HepG2 (cell line): ENCODE measurements around the gene ACADS. TPM values are rescaled to one million over a fixed set of nuclear protein-coding genes. Genes with fewer than 3 reads are reported as not detected.

Source experiments
- AKAP8 ChIP-seq: sonication (generic); formaldehyde crosslinking; IDR thresholded peaks from 2 replicates; pipeline ENCODE4 v1.5.1; 2020; ENCODE audit warnings: mild to moderate bottlenecking, missing genetic modification reagents
- BCL3 ChIP-seq: sonication (generic); formaldehyde crosslinking; IDR thresholded peaks from 2 replicates; pipeline ENCODE4 v1.5.1; 2020; ENCODE audit warnings: mild to moderate bottlenecking, missing genetic modification reagents, moderate library complexity
- CHCHD3 ChIP-seq: sonication (generic); formaldehyde crosslinking; IDR thresholded peaks from 2 replicates; pipeline ENCODE4 v1.8.0; 2022; ENCODE audit warnings: mild to moderate bottlenecking, missing genetic modification reagents, moderate library complexity
- CREM ChIP-seq, 2 experiments: sonication (generic) in 1 of 2; formaldehyde crosslinking in 1 of 2; IDR thresholded peaks; 2 replicates each; pipeline versions ENCODE4 v1.4.0 to v1.6.1; 2016 to 2020; ENCODE audit warnings: antibody characterized with exemption in 1 of 2, mild to moderate bottlenecking in 1 of 2, missing genetic modification reagents in 1 of 2
- ELF4 ChIP-seq: sonication (generic); formaldehyde crosslinking; IDR thresholded peaks from 2 replicates; pipeline ENCODE4 v1.5.0; 2020; ENCODE audit warnings: missing genetic modification reagents, mild to moderate bottlenecking, moderate library complexity, borderline replicate concordance
- KLF6 ChIP-seq: IDR thresholded peaks from 2 replicates; pipeline ENCODE4 v1.8.0; 2016; ENCODE audit warnings: missing biosample characterization, missing genetic modification reagents
- REL ChIP-seq: sonication (generic); formaldehyde crosslinking; conservative IDR thresholded peaks from 2 replicates; pipeline ENCODE4 v1.8.0; 2022; ENCODE audit warnings: mild to moderate bottlenecking, missing genetic modification reagents, moderate library complexity
- RFXANK ChIP-seq: IDR thresholded peaks from 2 replicates; pipeline ENCODE4 v1.6.1; 2016
- RORA ChIP-seq: sonication (generic); formaldehyde crosslinking; IDR thresholded peaks from 2 replicates; pipeline ENCODE4 v1.5.0; 2020; ENCODE audit warnings: mild to moderate bottlenecking, missing genetic modification reagents, moderate library complexity
- TEF ChIP-seq: sonication (generic); formaldehyde crosslinking; IDR thresholded peaks from 2 replicates; pipeline ENCODE4 v1.5.0; 2020; ENCODE audit warnings: missing genetic modification reagents
- ZBTB25 ChIP-seq: IDR thresholded peaks from 2 replicates; pipeline ENCODE4 v1.6.1; 2018; ENCODE audit warnings: missing genetic modification reagents
- ZNF335 ChIP-seq: sonication (generic); formaldehyde crosslinking; IDR thresholded peaks from 2 replicates; pipeline ENCODE4 v1.4.0; 2020; ENCODE audit warnings: missing genetic modification reagents
- ZNF709 ChIP-seq: sonication (generic); formaldehyde crosslinking; IDR thresholded peaks from 2 replicates; pipeline ENCODE4 v1.5.0; 2020; ENCODE audit warnings: mild to moderate bottlenecking, missing genetic modification reagents
- ZNF772 ChIP-seq: sonication (generic); formaldehyde crosslinking; IDR thresholded peaks from 2 replicates; pipeline ENCODE4 v1.5.0; 2020; ENCODE audit warnings: mild to moderate bottlenecking, missing genetic modification reagents
- ZNF780A ChIP-seq: sonication (generic); formaldehyde crosslinking; IDR thresholded peaks from 2 replicates; pipeline ENCODE4 v1.8.0; 2022; ENCODE audit warnings: mild to moderate bottlenecking, missing genetic modification reagents, moderate library complexity
- ZZZ3 ChIP-seq: sonication (generic); formaldehyde crosslinking; IDR thresholded peaks from 2 replicates; pipeline ENCODE4 v1.4.0; 2020; ENCODE audit warnings: missing genetic modification reagents, mild to moderate bottlenecking, borderline replicate concordance
- polyA plus RNA-seq, 8 experiments: library from polyadenylated mRNA; depleted of rRNA in 3 of 8; stranded (reverse) in 7 of 8; unstranded in 1 of 8; fragments of >200 nt; fragmentation: Illumina TruSeq in 4 of 8; extraction: Trizol in 4 of 8; gene quantifications; 2 replicates each; pipeline versions ENCODE4 v1.2.1 to v1.2.3, GENCODE V29; 2011 to 2016; ENCODE audit warnings: low read depth in 4 of 8, missing spikeins in 1 of 8, mixed read lengths in 1 of 8; ENCODE audit not compliant: insufficient read depth in 1 of 8
- total RNA-seq, 5 experiments: library from RNA; depleted of rRNA; stranded (reverse); fragments of >200 nt; fragmentation: Illumina TruSeq; extraction: Trizol; gene quantifications; 2 replicates each; pipeline ENCODE4 v1.2.3, GENCODE V29; 2016; ENCODE audit warnings: low read depth in 1 of 5
- TF ChIP-seq, protein P1 (sequence below): sonication (generic); formaldehyde crosslinking; IDR thresholded peaks from 2 replicates; pipeline ENCODE4 v1.4.0; 2020; ENCODE audit warnings: mild to moderate bottlenecking, missing genetic modification reagents
- TF ChIP-seq, protein P2 (sequence below), 2 experiments: sonication (generic) in 1 of 2; formaldehyde crosslinking in 1 of 2; IDR thresholded peaks; 2 replicates each; pipeline versions ENCODE4 v1.5.1 to v1.6.1; 2011 to 2020; ENCODE audit warnings: borderline replicate concordance in 1 of 2, low read depth in 1 of 2, low read length in 1 of 2, mild to moderate bottlenecking in 1 of 2, missing genetic modification reagents in 1 of 2, moderate library complexity in 1 of 2
- TF ChIP-seq, protein P3 (sequence below): sonication (generic); formaldehyde crosslinking; IDR thresholded peaks from 2 replicates; pipeline ENCODE4 v1.8.1; 2023; ENCODE audit warnings: mild to moderate bottlenecking, missing genetic modification reagents, borderline replicate concordance

Gene ACADS
- total and polyA plus RNA-seq, 2 of the 13 experiments (the other 11 are each of a cell fraction or from before 2014, with no cell fraction given), result 17.4 to 27.7 TPM

- TF ChIP-seq ZNF709 (0 out of 2 replicates have a peak, but pooled peaks have one; percentile 14), ZNF780A (no peak), CHCHD3 (no peak), RFXANK (CRISPR knock-in tag) (no peak), AKAP8 (0 out of 2 replicates have a peak, but pooled peaks have one; percentile 60), ZBTB25 (CRISPR knock-in tag) (no peak), ZNF772 (CRISPR knock-in tag) (no peak), KLF6 (CRISPR knock-in tag) (peak; percentile 62; the same call in 1 of the 2 replicates), ELF4 (0 out of 2 replicates have a peak, but pooled peaks have one; percentile 71), RORA (CRISPR knock-in tag) (no peak), TEF (CRISPR knock-in tag) (no peak), BCL3 (CRISPR knock-in tag) (no peak; the same call in none of the 2 replicates), CREM (IDR thresholded peaks at IDR 0.05) (no peak), CREM (CRISPR knock-in tag; IDR thresholded peaks at IDR 0.05) (no peak), REL (CRISPR knock-in tag) (no peak), ZZZ3 (no peak), ZNF335 (no peak)
- TF ChIP-seq, protein P1, sequence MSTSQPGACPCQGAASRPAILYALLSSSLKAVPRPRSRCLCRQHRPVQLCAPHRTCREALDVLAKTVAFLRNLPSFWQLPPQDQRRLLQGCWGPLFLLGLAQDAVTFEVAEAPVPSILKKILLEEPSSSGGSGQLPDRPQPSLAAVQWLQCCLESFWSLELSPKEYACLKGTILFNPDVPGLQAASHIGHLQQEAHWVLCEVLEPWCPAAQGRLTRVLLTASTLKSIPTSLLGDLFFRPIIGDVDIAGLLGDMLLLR (CRISPR knock-in tag), result no peak
- TF ChIP-seq, protein P2, sequence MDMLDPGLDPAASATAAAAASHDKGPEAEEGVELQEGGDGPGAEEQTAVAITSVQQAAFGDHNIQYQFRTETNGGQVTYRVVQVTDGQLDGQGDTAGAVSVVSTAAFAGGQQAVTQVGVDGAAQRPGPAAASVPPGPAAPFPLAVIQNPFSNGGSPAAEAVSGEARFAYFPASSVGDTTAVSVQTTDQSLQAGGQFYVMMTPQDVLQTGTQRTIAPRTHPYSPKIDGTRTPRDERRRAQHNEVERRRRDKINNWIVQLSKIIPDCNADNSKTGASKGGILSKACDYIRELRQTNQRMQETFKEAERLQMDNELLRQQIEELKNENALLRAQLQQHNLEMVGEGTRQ (IDR thresholded peaks at IDR 0.05; ENCODE audit: low read depth, low read length), result no peak
- TF ChIP-seq, protein P2 (CRISPR knock-in tag; IDR thresholded peaks at IDR 0.05; ENCODE audit: borderline replicate concordance), result no peak
- TF ChIP-seq, protein P3, sequence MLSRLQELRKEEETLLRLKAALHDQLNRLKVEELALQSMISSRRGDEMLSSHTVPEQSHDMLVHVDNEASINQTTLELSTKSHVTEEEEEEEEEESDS, result no peak
Measured at GRCh38 chr12:120725659-120726509, at the start of gene ACADS (continued).
